Vagina (tissue), 2 donors: Measurements from ENCODE around the gene COL6A1. TPM values are rescaled to one million over a fixed set of nuclear protein-coding genes. Genes with fewer than 3 reads are reported as not detected.

Experiments used
- DNase-seq, 2 donors: peaks; one replicate each; pipeline ENCODE4 v3.0.0-alpha.2; 2017; ENCODE audit errors: extremely low spot score in 2 of 2
- H3K27ac ChIP-seq: fragments of 200-600 bp; sonication (generic); one replicate; pipeline ENCODE4 v1.5.1; 2019
- H3K27me3 ChIP-seq: fragments of 200-600 bp; sonication (generic); one replicate; pipeline ENCODE4 v1.5.1; 2019
- H3K36me3 ChIP-seq, 2 donors: fragments of 200-600 bp; sonication (generic); one replicate each; pipeline ENCODE4 v1.5.1; 2017 to 2019
- H3K4me1 ChIP-seq: fragments of 200-600 bp; sonication (generic); one replicate; pipeline ENCODE4 v1.5.1; 2019
- H3K4me3 ChIP-seq, 2 donors: fragments of 200-600 bp; sonication (generic); 1 replicate in 1 of 2; 2 replicates in 1 of 2; pipeline ENCODE4 v1.5.1; 2016 to 2019
- H3K9me3 ChIP-seq: fragments of 200-600 bp; sonication (generic); one replicate; pipeline ENCODE4 v1.5.1; 2019
- POLR2A ChIP-seq, 2 donors: fragments of 450-650 bp; IDR thresholded peaks; one replicate each; pipeline ENCODE4 v1.6.1; 2017; ENCODE audit warnings: antibody characterized with exemption in 2 of 2, mild to moderate bottlenecking in 2 of 2, moderate library complexity in 2 of 2
- POLR2AphosphoS5 ChIP-seq, 2 donors: sonication (generic); formaldehyde crosslinking; IDR thresholded peaks; one replicate each; pipeline ENCODE4 v1.9.0; 2017; ENCODE audit warnings: antibody characterized with exemption in 2 of 2, mild to moderate bottlenecking in 2 of 2, low read depth in 1 of 2; ENCODE audit not compliant: insufficient read depth in 1 of 2
- intact Hi-C: fragments of 100-400 bp; cut with DNase I; formaldehyde crosslinking; loops from one replicate; pipeline ENCODE4 v1.15.1; 2023
- total RNA-seq: library from RNA; depleted of rRNA; stranded (reverse); fragments of >200 nt; gene quantifications from one replicate; pipeline ENCODE4 v1.2.3, GENCODE V29; 2016
- TF ChIP-seq, protein P1 (sequence below), 3 experiments: fragments of 450-650 bp in 2 of 3; fragments of 200-600 bp in 1 of 3; sonication (generic) in 1 of 3; IDR thresholded peaks; one replicate each; pipeline ENCODE4 v1.5.1; 2017 to 2019; ENCODE audit warnings: antibody characterized with exemption in 3 of 3, mild to moderate bottlenecking in 2 of 3, moderate library complexity in 2 of 3

COL6A1 gene
- total RNA-seq, 1 donor from 2014 or later = 520 TPM

DNA sequence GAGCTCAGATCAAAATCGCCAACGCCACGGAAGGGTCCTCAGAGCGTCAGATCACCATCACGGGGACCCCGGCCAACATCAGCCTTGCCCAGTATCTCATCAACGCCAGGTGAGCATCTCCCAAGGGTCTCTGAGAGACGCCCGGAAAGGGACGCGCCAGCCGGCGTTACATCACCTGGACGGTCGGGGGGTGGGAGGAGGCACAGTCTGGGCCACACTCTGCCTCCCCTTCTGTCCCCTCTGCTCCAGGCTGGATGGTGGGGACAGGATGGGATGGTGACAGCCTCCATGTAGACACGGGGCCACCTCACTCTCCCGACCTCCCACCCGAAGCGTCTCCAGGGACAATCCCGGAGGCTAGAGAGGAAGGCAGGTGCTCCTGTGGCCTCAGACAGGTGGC, 41.5 kb upstream of the COL6A1 start:
- Histone ChIP-seq H3K27ac (no peak overlapping the region), H3K36me3 (no peaks in the 10 kb centered on the region), H3K4me3 (no peak overlapping the region), H3K9me3 (no peaks in the 10 kb centered on the region), H3K4me1 (no peaks in the 10 kb centered on the region), H3K27me3 (no peaks in the 10 kb centered on the region)
- TF ChIP-seq POLR2A (IDR thresholded peaks at IDR 0.05) (no peak), POLR2AphosphoS5 (IDR thresholded peaks at IDR 0.05; ENCODE audit: insufficient read depth in 1 of 2, low read depth in 1 of 2) (no peak)
- TF ChIP-seq, protein P1, sequence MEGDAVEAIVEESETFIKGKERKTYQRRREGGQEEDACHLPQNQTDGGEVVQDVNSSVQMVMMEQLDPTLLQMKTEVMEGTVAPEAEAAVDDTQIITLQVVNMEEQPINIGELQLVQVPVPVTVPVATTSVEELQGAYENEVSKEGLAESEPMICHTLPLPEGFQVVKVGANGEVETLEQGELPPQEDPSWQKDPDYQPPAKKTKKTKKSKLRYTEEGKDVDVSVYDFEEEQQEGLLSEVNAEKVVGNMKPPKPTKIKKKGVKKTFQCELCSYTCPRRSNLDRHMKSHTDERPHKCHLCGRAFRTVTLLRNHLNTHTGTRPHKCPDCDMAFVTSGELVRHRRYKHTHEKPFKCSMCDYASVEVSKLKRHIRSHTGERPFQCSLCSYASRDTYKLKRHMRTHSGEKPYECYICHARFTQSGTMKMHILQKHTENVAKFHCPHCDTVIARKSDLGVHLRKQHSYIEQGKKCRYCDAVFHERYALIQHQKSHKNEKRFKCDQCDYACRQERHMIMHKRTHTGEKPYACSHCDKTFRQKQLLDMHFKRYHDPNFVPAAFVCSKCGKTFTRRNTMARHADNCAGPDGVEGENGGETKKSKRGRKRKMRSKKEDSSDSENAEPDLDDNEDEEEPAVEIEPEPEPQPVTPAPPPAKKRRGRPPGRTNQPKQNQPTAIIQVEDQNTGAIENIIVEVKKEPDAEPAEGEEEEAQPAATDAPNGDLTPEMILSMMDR (IDR thresholded peaks at IDR 0.05) = no peak
- intact Hi-C loops = no loop called here
- DNase-seq = no peak

DNA sequence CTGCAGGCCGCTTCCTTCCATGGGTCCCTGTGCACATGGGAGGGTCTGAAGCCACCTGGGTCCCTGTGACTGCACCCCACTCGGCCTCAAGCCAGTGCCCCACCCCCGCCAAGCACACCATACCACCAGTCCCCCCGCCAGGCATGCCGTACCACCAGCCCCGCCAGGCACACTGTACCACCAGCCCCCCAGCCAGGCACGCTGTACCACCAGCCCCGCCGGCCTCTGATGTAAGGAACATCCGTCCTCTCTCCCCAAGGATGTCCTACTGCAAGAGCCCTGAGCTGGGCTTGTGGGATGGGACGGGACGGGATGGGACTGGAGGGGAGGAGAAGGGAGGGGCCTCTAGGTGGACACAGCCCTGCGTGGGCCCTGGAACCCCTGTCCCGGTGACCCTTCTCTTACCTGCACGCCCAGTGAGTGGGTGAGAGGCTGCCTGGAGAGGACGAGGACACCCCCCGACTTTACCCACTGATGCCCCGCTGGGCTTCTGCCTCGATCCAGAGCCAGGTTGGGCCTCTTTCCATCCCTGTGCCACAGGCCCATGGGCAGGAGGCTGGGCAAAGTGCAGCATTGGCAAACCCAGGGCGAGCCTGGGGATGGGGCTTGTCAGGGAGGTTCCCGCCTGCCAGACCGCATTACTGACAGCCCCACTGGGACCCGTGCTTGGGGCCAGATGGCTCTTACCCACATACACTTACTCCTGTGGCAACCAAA, 40.8 kb upstream of the COL6A1 start:
- DNase-seq = no peak
- Histone ChIP-seq H3K9me3 (no peaks in the 10 kb centered on the region), H3K36me3 (no peaks in the 10 kb centered on the region), H3K27me3 (no peaks in the 10 kb centered on the region), H3K4me1 (no peaks in the 10 kb centered on the region), H3K4me3 (no peak overlapping the region), H3K27ac (no peak overlapping the region)
- intact Hi-C loops = no loop called here
- TF ChIP-seq POLR2A (IDR thresholded peaks at IDR 0.05) = no peak
- TF ChIP-seq POLR2AphosphoS5 (IDR thresholded peaks at IDR 0.05; ENCODE audit: insufficient read depth in 1 of 2, low read depth in 1 of 2) = no peak
- TF ChIP-seq, protein P1 (IDR thresholded peaks at IDR 0.05) = no peak

DNA sequence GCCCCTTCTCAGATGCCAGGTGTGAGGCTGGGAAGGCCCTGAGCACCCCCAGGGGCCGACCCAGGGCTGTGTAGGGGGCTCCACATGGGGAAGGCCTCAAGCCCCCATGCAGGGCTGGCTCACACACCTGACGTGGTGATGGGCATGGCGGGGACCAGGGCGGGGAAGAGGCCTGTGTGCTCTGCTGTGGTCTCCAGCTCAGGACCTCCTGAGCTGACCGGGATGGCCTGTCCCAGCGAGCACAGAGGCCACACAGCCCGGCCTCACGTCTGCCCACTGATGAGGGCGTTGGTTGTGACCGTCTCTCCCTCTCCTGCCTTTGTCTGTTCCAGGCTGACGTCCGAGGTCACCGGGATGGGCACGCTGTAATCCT, 40.2 kb upstream of the COL6A1 start:
- intact Hi-C loops = no loop called here
- no peak for TF ChIP-seq POLR2AphosphoS5 (IDR thresholded peaks at IDR 0.05; ENCODE audit: insufficient read depth in 1 of 2, low read depth in 1 of 2)
- TF ChIP-seq, protein P1 (IDR thresholded peaks at IDR 0.05) = no peak
- no peak for TF ChIP-seq POLR2A (IDR thresholded peaks at IDR 0.05)
- no peak for DNase-seq
- H3K27me3 ChIP-seq = no peaks in the 10 kb centered on the region
- no peaks in the 10 kb centered on the region for H3K9me3 ChIP-seq
- no peaks in the 10 kb centered on the region for H3K36me3 ChIP-seq
- no peaks in the 10 kb centered on the region for H3K4me1 ChIP-seq
- no peak overlapping the region for H3K4me3 ChIP-seq
- H3K27ac ChIP-seq = no peak overlapping the region

DNA sequence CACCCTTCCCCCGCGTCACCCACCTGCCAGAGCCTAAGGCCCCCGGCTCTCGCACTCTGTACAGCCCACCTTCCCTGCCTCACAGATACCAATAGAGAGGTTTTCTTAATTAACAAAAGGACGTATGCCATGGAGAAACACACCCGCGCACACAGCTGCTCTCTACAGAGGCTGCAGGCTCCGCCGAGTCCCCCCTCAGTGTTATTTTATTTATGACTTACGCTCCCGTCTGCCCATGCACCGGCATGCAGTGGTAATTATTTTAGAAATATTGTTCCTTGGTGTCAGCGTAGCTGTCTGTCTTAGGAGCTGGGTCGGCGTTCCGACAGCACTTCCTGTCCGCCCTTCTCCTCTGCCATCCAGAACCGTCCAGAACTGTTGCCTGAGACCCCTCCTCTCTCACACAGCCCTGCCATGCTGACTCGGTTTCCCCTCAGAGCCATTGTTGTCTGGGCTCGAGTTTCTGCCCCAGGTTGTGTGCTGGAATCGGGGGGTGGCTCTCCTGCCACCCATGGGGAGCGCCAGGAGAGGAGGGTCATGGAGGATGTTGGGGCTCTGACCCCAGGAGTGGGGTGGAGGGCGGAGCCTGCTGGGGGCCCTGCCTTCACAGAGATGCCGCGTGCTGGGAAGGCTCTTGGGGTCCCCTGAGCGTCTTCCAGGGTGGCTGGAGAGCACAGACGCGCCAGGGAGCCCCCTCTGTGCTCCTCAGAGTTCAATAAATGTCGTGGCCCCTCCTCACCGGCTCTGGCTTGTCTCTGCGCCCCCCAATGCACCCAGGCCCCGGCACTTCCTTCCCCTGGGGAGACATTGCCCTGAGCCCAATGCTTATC, 39.6 kb upstream of the COL6A1 start:
- Histone ChIP-seq H3K27me3 (no peaks in the 10 kb centered on the region), H3K4me1 (no peaks in the 10 kb centered on the region), H3K4me3 (no peak overlapping the region), H3K9me3 (no peaks in the 10 kb centered on the region), H3K36me3 (no peaks in the 10 kb centered on the region), H3K27ac (no peak overlapping the region)
- TF ChIP-seq POLR2AphosphoS5 (IDR thresholded peaks at IDR 0.05; ENCODE audit: insufficient read depth in 1 of 2, low read depth in 1 of 2) (no peak), POLR2A (IDR thresholded peaks at IDR 0.05) (no peak)
- TF ChIP-seq, protein P1 (IDR thresholded peaks at IDR 0.05) = no peak
- intact Hi-C loops = no loop called here
- no peak for DNase-seq
